ENCODE data around the gene HOXC13. TPM values are rescaled to one million over a fixed set of nuclear protein-coding genes. Genes with fewer than 3 reads are reported as not detected.

The HOXC13 gene
- total RNA-seq, 1 donor from 2014 or later, result not detected

GRCh38 chr12:53942467-53942997, 3.9 kb downstream of the HOXC13 start:
- no peaks in the 10 kb centered on the region for H3K79me2 ChIP-seq (ENCODE audit: insufficient read depth, low read length)

GRCh38 chr12:53944209-53944608, 5.6 kb downstream of the HOXC13 start:
- H3K4me1 Mint-ChIP-seq (ENCODE audit: low read depth, unreplicated experiment), result no peaks in the 10 kb centered on the region
- H3K9ac ChIP-seq (ENCODE audit: low read length), result no peak overlapping the region
- H3K27ac Mint-ChIP-seq (ENCODE audit: unreplicated experiment), result no peak overlapping the region
- H3K27me3 ChIP-seq (ENCODE audit: insufficient read depth, low read length), result peaks cover 90% of the 10 kb centered on the region
- H3K4me3 Mint-ChIP-seq (ENCODE audit: unreplicated experiment), result no peak overlapping the region
- no peaks in the 10 kb centered on the region for H4K20me1 ChIP-seq (ENCODE audit: insufficient read depth, low read length)
- DNase-seq (ENCODE audit: low read depth) (no peak), FAIRE-seq (no peak)
- no peak overlapping the region for H3K27ac ChIP-seq (ENCODE audit: low read depth, low read length)
- H3K79me2 ChIP-seq (ENCODE audit: insufficient read depth, low read length), result no peaks in the 10 kb centered on the region
- H3K9me3 ChIP-seq (ENCODE audit: insufficient read depth, low read depth, low read length), result no peaks in the 10 kb centered on the region
- peaks cover 14% of the 10 kb centered on the region for H3K9me3 Mint-ChIP-seq (ENCODE audit: unreplicated experiment)
- TF ChIP-seq EZH2 (IDR thresholded peaks at IDR 0.05; ENCODE audit: insufficient read depth, low read length) (no peak), CTCF (IDR thresholded peaks at IDR 0.05; ENCODE audit: insufficient read depth, low read depth, low read length) (no peak)
- no peaks in the 10 kb centered on the region for H3K4me1 ChIP-seq (ENCODE audit: insufficient read depth, low read length)
- no peak overlapping the region for H2AFZ ChIP-seq (ENCODE audit: low read depth, low read length)
- H3K27me3 Mint-ChIP-seq (ENCODE audit: low read depth, unreplicated experiment), result peaks cover 93% of the 10 kb centered on the region
- no peak overlapping the region for H3K4me3 ChIP-seq (ENCODE audit: insufficient read depth, low read depth, low read length)
- H3K36me3 ChIP-seq (ENCODE audit: insufficient read depth, low read length), result no peaks in the 10 kb centered on the region
- no peak overlapping the region for H3K4me2 ChIP-seq (ENCODE audit: low read length)
- no peaks in the 10 kb centered on the region for H3K36me3 Mint-ChIP-seq (ENCODE audit: low read depth, unreplicated experiment)

More at GRCh38 chr12:53942467-53942997, 3.9 kb downstream of the HOXC13 start:
- H4K20me1 ChIP-seq (ENCODE audit: insufficient read depth, low read length), result no peaks in the 10 kb centered on the region
- H3K27ac ChIP-seq (ENCODE audit: low read depth, low read length), result no peak overlapping the region
- Mint-ChIP-seq H3K4me3 (ENCODE audit: unreplicated experiment) (no peak overlapping the region), H3K27ac (ENCODE audit: unreplicated experiment) (no peak overlapping the region), H3K4me1 (ENCODE audit: low read depth, unreplicated experiment) (no peaks in the 10 kb centered on the region), H3K9me3 (ENCODE audit: unreplicated experiment) (peaks cover 8% of the 10 kb centered on the region), H3K36me3 (ENCODE audit: low read depth, unreplicated experiment) (no peaks in the 10 kb centered on the region), H3K27me3 (ENCODE audit: low read depth, unreplicated experiment) (peaks cover 90% of the 10 kb centered on the region)
- TF ChIP-seq CTCF (IDR thresholded peaks at IDR 0.05; ENCODE audit: insufficient read depth, low read depth, low read length), result no peak
- TF ChIP-seq EZH2 (IDR thresholded peaks at IDR 0.05; ENCODE audit: insufficient read depth, low read length), result no peak
- H3K36me3 ChIP-seq (ENCODE audit: insufficient read depth, low read length), result no peaks in the 10 kb centered on the region
- no peak overlapping the region for H3K9ac ChIP-seq (ENCODE audit: low read length)
- no peak for DNase-seq (ENCODE audit: low read depth)
- H3K9me3 ChIP-seq (ENCODE audit: insufficient read depth, low read depth, low read length), result no peaks in the 10 kb centered on the region
- FAIRE-seq, result no peak
- no peaks in the 10 kb centered on the region for H3K4me1 ChIP-seq (ENCODE audit: insufficient read depth, low read length)
- peaks cover 86% of the 10 kb centered on the region for H3K27me3 ChIP-seq (ENCODE audit: insufficient read depth, low read length)
- H3K4me3 ChIP-seq (ENCODE audit: insufficient read depth, low read depth, low read length), result no peak overlapping the region
- H2AFZ ChIP-seq (ENCODE audit: low read depth, low read length), result no peak overlapping the region
- no peak overlapping the region for H3K4me2 ChIP-seq (ENCODE audit: low read length)
